Measurements from ENCODE around the gene ISCU. TPM values are rescaled to one million over a fixed set of nuclear protein-coding genes. Genes with fewer than 3 reads are reported as not detected.

Gene ISCU
- total and polyA plus RNA-seq, 2 of the 8 experiments (the other 6 are each of a cell fraction or from before 2014, with no cell fraction given) = 72.1 to 78.1 TPM

GRCh38 chr12:108563136-108563803 lies 874 bp downstream of the ISCU start:
- H2BK15ac ChIP-seq (ENCODE audit: low read length) = no peak overlapping the region
- peak overlapping the region; percentile 95; the same call in 1 of the 2 replicates for H4K8ac ChIP-seq (ENCODE audit: extremely low read depth, insufficient read depth, low read length)
- H2AFZ ChIP-seq (ENCODE audit: low read length) = 0 out of 2 replicates have a peak overlapping the region, but pooled peaks have one; percentile 62
- peak; percentile 56 to 72 for DNase-seq (ENCODE audit: low read depth in 1 of 2, low spot score in 2 of 2)
- ChIA-PET POLR2A (ENCODE audit: partially characterized antibody) (interaction anchor here (1.1 to 4.3 kb wide), 7 partner anchors 15 to 58 kb away, joined by 3 to 40 read pairs (median 6); no protein-coding TSS in a partner anchor), CTCF (ENCODE audit: partially characterized antibody) (interaction anchor here (0.9 to 24.3 kb wide), 10 partner anchors 10 to 74 kb away, joined by 3 to 523 read pairs (median 4); no protein-coding TSS in a partner anchor)
- no peaks in the 10 kb centered on the region for H3K9me3 ChIP-seq (ENCODE audit: insufficient read depth in 2 of 2, low read depth in 1 of 2, low read length in 1 of 2)
- H4K20me1 ChIP-seq (replicated peaks in 1 of 2; ENCODE audit: control insufficient read depth in 1 of 2, insufficient read depth in 2 of 2, low read length in 2 of 2) = peaks cover 3 to 11% of the 10 kb centered on the region in 2 experiments
- H2BK20ac ChIP-seq (ENCODE audit: low read length) = no peak overlapping the region
- 10% methylated on average over 14 of the region's 14 CpGs; no CpG with 5 or more reads in 1 of the 2 experiments for WGBS, 2 experiments (ENCODE audit: extremely low coverage in 1 of 2, insufficient coverage in 1 of 2, insufficient read length in 1 of 2, insufficient replicate concordance in 2 of 2, low coverage in 1 of 2, low lambda C conversion rate in 2 of 2, missing lambda C conversion rate in 1 of 2)
- H3K18ac ChIP-seq (ENCODE audit: extremely low read depth, low read length) = no peak overlapping the region
- H2BK5ac ChIP-seq (ENCODE audit: low read depth, low read length) = peak overlapping the region; percentile 45; the same call in 1 of the 2 replicates
- H3K27ac ChIP-seq (ENCODE audit: low read depth, low read length) = peak overlapping the region; percentile 65
- peaks cover 0 to 4% (median 0%) of the 10 kb centered on the region in 4 experiments; a peak in 1 of 7 replicates for H3K4me1 ChIP-seq (replicated peaks in 1 of 4; ENCODE audit: control insufficient read depth in 3 of 4, insufficient read depth in 4 of 4, low read length in 3 of 4)
- H3K14ac ChIP-seq (ENCODE audit: insufficient read length) = no peak overlapping the region
- no peak overlapping the region for H2BK120ac ChIP-seq (replicated peaks; ENCODE audit: low read depth, low read length)
- H4K91ac ChIP-seq (replicated peaks; ENCODE audit: insufficient read length, low read length) = no peak overlapping the region
- peak overlapping the region in 3 of 4 experiments; percentile 70 to 82 (median 79); a peak in 5 of 7 replicates for H3K9ac ChIP-seq (replicated peaks in 1 of 4; ENCODE audit: extremely low read depth in 1 of 4, low read depth in 3 of 4, low read length in 3 of 4)
- FAIRE-seq = no peak
- no peaks in the 10 kb centered on the region for H3K27me3 ChIP-seq (replicated peaks in 1 of 4; ENCODE audit: control insufficient read depth in 3 of 4, extremely low read depth in 1 of 4, insufficient read depth in 3 of 4, low read length in 3 of 4)
- peak overlapping the region; percentile 22; the same call in 1 of the 2 replicates for H2BK12ac ChIP-seq (ENCODE audit: low read depth, low read length)
- peaks cover 25 to 40% of the 10 kb centered on the region in 2 experiments for H3K79me2 ChIP-seq (ENCODE audit: control insufficient read depth in 1 of 2, insufficient read depth in 2 of 2, low read length in 2 of 2)
- H3K23me2 ChIP-seq (ENCODE audit: low read depth, low read length) = peaks cover 20% of the 10 kb centered on the region
- no peak overlapping the region for H4K5ac ChIP-seq (ENCODE audit: insufficient read length, low read depth, low read length)
- peak overlapping the region; percentile 75 to 100 (median 94) for H3K4me3 ChIP-seq (ENCODE audit: extremely low read depth in 1 of 4, insufficient read depth in 2 of 4, low read depth in 3 of 4, low read length in 4 of 4)
- H3K36me3 ChIP-seq (ENCODE audit: control insufficient read depth in 2 of 4, insufficient read depth in 4 of 4, low read length in 3 of 4) = peaks cover 24 to 45% (median 40%) of the 10 kb centered on the region in 4 experiments
- no peak overlapping the region for H2AK5ac ChIP-seq (ENCODE audit: low read depth, low read length)
- H3K79me1 ChIP-seq (ENCODE audit: low read depth, low read length) = no peaks in the 10 kb centered on the region
- H3K23ac ChIP-seq (ENCODE audit: insufficient read length) = no peak overlapping the region
- no peak overlapping the region for H3K4ac ChIP-seq (replicated peaks; ENCODE audit: insufficient read length, low read depth, low read length)
- H3K4me2 ChIP-seq (ENCODE audit: insufficient read depth in 1 of 2, low read depth in 2 of 2, low read length in 2 of 2) = peak overlapping the region; percentile 99 to 100
- no peak overlapping the region for H3K56ac ChIP-seq (replicated peaks; ENCODE audit: insufficient read length, low read depth, low read length)
- TF ChIP-seq SIN3A (conservative IDR thresholded peaks at IDR 0.05 in 1 of 2, IDR thresholded peaks at IDR 0.05 in 1 of 2; ENCODE audit: low read depth in 1 of 2, low read length in 2 of 2) (peak in 1 of 2 experiments; percentile 59; a peak in 2 of 4 replicates), BACH1 (IDR thresholded peaks at IDR 0.05; ENCODE audit: low read length) (no peak), HDAC2 (IDR thresholded peaks at IDR 0.05; ENCODE audit: borderline replicate concordance in 1 of 2, low read depth in 2 of 2, low read length in 2 of 2) (peak in 1 of 2 experiments; percentile 47; a peak in 1 of 4 replicates), FOSL1 (IDR thresholded peaks at IDR 0.05; ENCODE audit: insufficient read depth, low read depth, low read length) (no peak), YY1 (IDR thresholded peaks at IDR 0.05; ENCODE audit: low read depth, low read length) (0 out of 2 replicates have a peak, but pooled peaks have one; percentile 17), CEBPB (IDR thresholded peaks at IDR 0.05; ENCODE audit: low read depth, low read length) (peak; percentile 21; the same call in 1 of the 2 replicates), GTF2F1 (IDR thresholded peaks at IDR 0.05; ENCODE audit: borderline replicate concordance, low read depth, low read length) (0 out of 2 replicates have a peak, but pooled peaks have one; percentile 10), PHF8 (conservative IDR thresholded peaks at IDR 0.05; ENCODE audit: low read depth, low read length) (no peak), USF2 (IDR thresholded peaks at IDR 0.05; ENCODE audit: low read length) (no peak)

Data from H1 (cell line).